SH-SY5Y (cell line): ENCODE results near the gene PAGE2B.

ENCODE experiments used
- GATA2 ChIP-seq: IDR thresholded peaks from 2 replicates; pipeline ENCODE4 v1.6.1; 2011; ENCODE audit warnings: mild to moderate bottlenecking, low read depth, low read length
- GATA3 ChIP-seq: IDR thresholded peaks from 2 replicates; pipeline ENCODE4 v1.6.1; 2011; ENCODE audit warnings: low read depth, mild to moderate bottlenecking, low read length, moderate library complexity

DNA sequence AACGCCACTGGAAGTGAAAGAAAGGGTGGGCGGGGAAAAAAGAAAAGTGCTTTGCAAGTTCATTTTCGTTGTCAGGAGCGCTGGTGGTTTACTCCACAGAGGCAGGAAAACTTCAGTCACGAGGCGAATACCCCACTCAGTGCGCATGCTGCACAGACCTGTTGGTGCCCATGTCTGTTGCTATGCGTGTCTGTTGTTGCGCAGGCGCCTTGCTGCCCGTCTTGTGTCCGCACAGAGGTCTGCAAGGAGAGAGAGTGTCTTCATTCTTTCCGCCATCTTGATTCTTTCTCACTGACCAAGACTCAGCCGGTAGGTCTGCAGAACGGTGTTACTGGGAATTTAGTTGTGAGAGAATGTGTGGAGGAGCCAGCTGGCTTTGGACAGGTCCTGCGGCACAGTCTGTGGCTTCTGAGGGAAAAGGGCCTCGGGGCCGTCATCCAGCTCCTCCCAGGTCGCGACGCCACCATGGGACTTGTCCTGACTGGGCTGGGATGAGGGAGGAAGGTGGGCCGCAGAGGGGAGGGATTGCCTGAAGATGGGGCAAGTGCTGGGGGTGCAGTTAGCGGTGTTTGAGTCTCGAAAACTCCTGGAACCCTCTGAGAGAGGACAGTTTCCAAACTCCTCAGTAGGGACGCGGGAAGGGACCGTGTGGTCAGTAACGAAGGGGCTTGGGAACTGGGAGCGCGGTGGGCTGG lies 14.1 kb downstream of the PAGE2B start, which contains the start of gene PAGE2:
- TF ChIP-seq GATA2 (no peak), GATA3 (no peak)
